Rectal smooth muscle tissue (tissue), 1 donor: ENCODE data around the gene TSPAN12.

Source experiments
- H3K27ac ChIP-seq: one replicate; pipeline ENCODE4 v1.7.0; 2013; ENCODE audit warnings: low read depth, low read length, inconsistent platforms
- H3K27me3 ChIP-seq: one replicate; pipeline ENCODE4 v1.7.0; 2013; ENCODE audit warnings: low read length; ENCODE audit not compliant: control insufficient read depth, insufficient read depth
- H3K36me3 ChIP-seq: one replicate; pipeline ENCODE4 v1.7.0; 2013; ENCODE audit warnings: low read length; ENCODE audit not compliant: control insufficient read depth, insufficient read depth
- H3K4me1 ChIP-seq: one replicate; pipeline ENCODE4 v1.7.0; 2013; ENCODE audit warnings: low read length; ENCODE audit not compliant: control insufficient read depth, insufficient read depth
- H3K4me3 ChIP-seq: one replicate; pipeline ENCODE4 v1.7.0; 2013; ENCODE audit warnings: low read length
- H3K9ac ChIP-seq: one replicate; pipeline ENCODE4 v1.7.0; 2013; ENCODE audit warnings: low read length

Gene TSPAN12

DNA sequence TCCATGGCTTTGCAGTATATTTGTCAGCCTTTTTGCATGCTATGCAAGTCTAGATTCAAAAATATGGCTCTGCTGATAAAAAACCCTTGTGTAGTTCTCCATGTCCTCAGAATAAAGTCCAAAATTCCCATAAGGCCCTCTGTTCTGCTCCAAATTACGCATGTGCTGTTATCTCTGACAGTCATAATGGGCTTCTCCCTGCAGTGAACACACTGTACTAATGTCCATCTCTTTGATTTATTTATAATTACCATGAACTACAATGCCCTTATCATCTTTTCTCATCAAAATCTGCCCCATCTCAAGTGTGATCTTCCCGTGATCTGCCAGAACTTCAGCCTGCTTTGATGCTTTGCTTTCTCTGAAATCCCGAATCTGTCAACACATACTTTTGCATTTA is 87.7 kb downstream of the TSPAN12 start:
- Histone ChIP-seq H3K36me3 (no peaks in the 10 kb centered on the region), H3K27me3 (no peaks in the 10 kb centered on the region), H3K4me1 (no peaks in the 10 kb centered on the region), H3K4me3 (no peak overlapping the region), H3K9ac (no peak overlapping the region), H3K27ac (no peak overlapping the region)

DNA sequence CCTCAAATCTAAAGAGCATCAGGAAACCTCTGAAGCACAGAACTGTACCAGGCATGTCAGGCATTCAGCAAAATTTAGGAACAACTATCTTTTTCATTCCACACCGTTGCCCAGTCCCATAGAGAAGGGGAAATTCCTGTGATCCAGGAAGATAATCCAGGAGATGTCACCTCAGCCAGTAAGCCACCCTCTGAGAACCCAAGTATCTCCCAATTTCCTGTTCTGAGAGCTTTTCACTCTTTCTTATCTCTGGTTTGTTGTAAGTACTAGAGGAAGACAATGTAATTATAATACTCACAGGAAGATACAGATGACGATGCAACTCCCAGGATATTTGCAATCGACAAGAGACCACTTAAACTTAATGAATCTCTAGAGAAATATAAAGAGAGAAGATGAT is 97.1 kb downstream of the TSPAN12 start:
- Histone ChIP-seq H3K36me3 (no peaks in the 10 kb centered on the region), H3K4me3 (no peak overlapping the region), H3K27me3 (no peaks in the 10 kb centered on the region), H3K27ac (no peak overlapping the region), H3K9ac (no peak overlapping the region), H3K4me1 (no peaks in the 10 kb centered on the region)

DNA sequence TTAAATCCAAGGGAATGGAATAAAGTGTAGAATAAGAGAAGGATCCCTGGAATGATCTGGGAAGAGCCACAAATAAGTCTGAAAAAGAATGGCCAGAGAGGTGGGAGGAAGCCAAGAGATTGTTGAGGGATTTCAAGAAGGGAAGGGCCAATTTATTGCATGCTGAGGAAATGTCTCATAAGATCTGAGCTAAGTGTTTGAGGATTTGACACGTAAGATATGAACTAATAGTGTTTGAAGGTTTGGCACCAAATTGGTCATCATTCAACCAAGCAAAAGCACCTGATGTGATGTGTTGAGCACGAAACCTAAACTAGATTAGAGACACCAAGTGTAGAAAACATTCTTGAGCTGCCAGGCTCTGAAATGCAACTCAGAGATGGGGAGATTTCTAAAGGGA is 97.9 kb downstream of the TSPAN12 start:
- Histone ChIP-seq H3K4me3 (no peak overlapping the region), H3K36me3 (no peaks in the 10 kb centered on the region), H3K27me3 (no peaks in the 10 kb centered on the region), H3K9ac (no peak overlapping the region), H3K4me1 (no peaks in the 10 kb centered on the region), H3K27ac (no peak overlapping the region)

DNA sequence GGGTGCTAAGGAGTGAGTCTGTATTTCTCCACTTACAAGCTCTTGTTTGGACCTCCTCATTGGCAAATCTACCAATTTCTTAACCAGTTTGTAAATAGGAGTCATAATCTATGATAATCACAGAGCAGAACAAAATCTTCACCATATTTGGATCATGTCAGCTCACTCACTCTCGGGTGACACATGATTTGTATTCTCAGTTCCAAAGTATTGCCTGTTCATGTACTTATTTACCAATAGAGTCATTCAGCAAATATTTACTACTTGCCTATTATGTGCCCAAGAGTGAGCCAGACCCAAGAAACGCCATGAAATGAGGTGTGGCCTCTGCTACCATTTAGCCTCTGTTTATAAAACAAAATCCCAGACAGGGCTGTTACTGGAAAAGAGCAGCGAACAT is 114.8 kb downstream of the TSPAN12 start:
- H3K27ac ChIP-seq: no peak overlapping the region
- no peaks in the 10 kb centered on the region for H3K36me3 ChIP-seq
- peaks cover 3% of the 10 kb centered on the region for H3K4me1 ChIP-seq
- H3K9ac ChIP-seq: no peak overlapping the region
- no peaks in the 10 kb centered on the region for H3K27me3 ChIP-seq
- H3K4me3 ChIP-seq: no peak overlapping the region

DNA sequence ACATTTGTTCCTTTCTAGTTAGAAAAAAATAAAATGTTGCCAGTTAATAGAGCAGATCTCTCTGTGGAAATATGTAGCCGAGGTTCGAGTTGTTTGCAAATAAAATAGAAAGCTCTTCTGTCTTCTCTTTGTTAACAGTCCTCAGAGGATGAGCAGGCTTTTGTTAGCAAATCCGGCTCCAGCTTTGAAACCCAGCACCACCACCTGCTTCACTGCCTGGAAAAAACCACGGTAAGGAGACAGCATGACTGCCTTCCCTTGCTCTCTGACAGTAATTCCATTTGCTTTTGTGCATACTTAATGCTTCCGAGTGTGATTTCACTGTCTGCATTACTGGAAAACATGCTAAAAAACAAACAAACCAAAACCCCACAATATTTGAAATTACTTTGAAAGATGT is 115.6 kb downstream of the TSPAN12 start:
- H3K27ac ChIP-seq: no peak overlapping the region
- peaks cover 3% of the 10 kb centered on the region for H3K4me1 ChIP-seq
- H3K36me3 ChIP-seq: no peaks in the 10 kb centered on the region
- H3K4me3 ChIP-seq: no peak overlapping the region
- H3K27me3 ChIP-seq: no peaks in the 10 kb centered on the region
- no peak overlapping the region for H3K9ac ChIP-seq

DNA sequence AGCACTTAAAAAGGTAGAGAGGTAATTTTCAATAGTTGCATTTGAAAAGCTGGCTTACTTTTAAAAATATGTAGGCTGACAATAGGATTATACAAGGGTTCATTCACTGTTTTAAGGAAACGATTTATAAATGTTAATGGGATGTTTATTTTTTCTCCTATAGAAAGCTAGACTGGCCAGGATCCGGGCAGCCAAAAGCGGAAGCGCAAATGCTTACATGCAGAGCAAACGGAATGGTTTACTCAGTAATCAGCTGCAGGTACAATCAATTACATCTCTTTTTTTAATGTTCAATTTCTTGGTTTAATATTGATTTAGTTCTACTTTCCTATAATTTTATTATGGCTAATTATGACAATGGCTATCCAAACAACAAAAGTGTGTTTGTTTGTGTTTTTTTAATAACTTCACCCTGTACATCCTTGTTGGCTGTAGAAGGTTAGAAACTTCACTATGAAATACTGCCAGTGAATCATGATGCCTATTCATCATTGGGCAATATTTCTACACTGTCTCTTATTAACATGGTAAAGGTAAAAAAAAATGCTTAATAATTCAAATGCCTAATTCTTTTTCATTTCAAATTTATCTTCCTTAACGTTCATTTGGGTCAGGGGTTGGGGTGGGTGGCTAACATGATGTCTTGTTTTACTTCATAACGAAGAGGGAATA is 116.4 kb downstream of the TSPAN12 start:
- Histone ChIP-seq H3K9ac (no peak overlapping the region), H3K27me3 (no peaks in the 10 kb centered on the region), H3K36me3 (no peaks in the 10 kb centered on the region), H3K4me1 (peaks cover 3% of the 10 kb centered on the region), H3K27ac (no peak overlapping the region), H3K4me3 (no peak overlapping the region)

DNA sequence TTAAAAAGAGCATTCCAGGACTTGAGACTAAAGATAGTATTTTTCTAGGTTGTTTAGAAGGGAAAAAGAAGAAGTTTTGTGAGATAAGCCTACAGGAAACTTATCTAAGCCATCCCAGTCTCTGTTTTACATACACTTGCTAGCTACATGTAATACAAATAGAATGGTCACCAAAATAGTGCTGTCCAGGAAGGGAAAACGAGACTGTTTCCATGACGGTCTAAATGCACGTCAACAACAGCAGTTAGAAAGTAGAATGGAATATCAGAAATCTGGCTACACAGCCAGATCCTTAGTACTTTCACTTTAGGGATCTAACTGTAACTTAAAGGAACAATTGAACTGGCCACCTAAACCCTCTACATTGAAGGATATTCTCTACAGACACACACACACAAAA is 117.6 kb downstream of the TSPAN12 start:
- H3K4me1 ChIP-seq: peaks cover 3% of the 10 kb centered on the region
- H3K36me3 ChIP-seq: no peaks in the 10 kb centered on the region
- H3K27me3 ChIP-seq: no peaks in the 10 kb centered on the region
- H3K9ac ChIP-seq: no peak overlapping the region
- peak overlapping the region; percentile 42 for H3K4me3 ChIP-seq
- peak overlapping the region; percentile 43 for H3K27ac ChIP-seq

DNA sequence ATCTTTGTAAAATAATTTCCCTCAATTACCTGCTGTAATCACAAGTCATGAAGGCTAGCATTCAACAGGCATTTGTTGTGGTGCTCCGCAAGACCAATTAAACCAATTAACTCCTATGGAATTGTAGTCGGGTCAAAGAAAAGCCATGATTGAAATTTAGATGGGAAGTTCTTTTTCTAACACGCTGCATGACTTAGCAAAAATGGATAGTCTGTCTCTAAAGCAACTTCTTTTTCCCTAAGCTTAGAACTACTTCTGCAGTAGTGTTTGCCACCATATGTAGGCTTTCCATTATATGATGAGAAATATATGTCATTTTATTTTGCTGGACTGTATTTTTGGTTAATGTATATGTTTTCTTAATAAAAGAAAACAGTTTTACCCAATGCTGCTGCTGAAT is 119.1 kb downstream of the TSPAN12 start:
- Histone ChIP-seq H3K36me3 (no peaks in the 10 kb centered on the region), H3K27me3 (no peaks in the 10 kb centered on the region), H3K4me3 (no peak overlapping the region), H3K9ac (no peak overlapping the region), H3K27ac (no peak overlapping the region), H3K4me1 (peaks cover 8% of the 10 kb centered on the region)
